GM19193 (cell line): Measurements from ENCODE around the gene SNX1.
A peak's percentile ranks its signal among the peaks of the same experiment; 100 is the strongest.

Experiments
- POLR2A ChIP-seq: IDR thresholded peaks from 4 replicates; pipeline ENCODE4 v1.6.1; 2011; ENCODE audit not compliant: insufficient read depth, insufficient read length; ENCODE audit errors: extremely low read depth

The SNX1 gene

GRCh38 chr15:64071931-64072765 is 23.6 kb upstream of the SNX1 start:
- TF ChIP-seq POLR2A: no peak

DNA sequence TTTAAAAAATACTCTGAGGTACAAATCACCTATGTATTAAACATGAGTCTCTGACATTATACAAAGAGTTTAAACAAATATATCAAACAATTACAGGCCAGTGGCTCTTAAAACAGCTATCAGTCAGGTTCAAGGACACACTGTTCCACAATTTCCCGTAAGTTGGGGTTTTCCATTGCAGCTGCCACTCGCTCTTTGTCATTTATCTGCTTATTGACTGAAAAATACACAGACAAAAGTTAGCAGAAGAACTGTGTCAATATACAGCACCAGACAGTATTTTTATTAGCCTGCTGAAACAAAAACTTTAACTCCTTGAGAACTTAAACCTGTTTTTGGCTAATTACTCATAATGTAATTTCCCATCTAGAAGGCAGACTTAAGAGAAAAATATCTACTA is 23.0 kb upstream of the SNX1 start:
- TF ChIP-seq POLR2A: no peak

GRCh38 chr15:64082757-64083156 is 13.0 kb upstream of the SNX1 start:
- TF ChIP-seq POLR2A: no peak

- no peak for TF ChIP-seq POLR2A
Observed at GRCh38 chr15:64089543-64090280, 6.1 kb upstream of the SNX1 start.

DNA sequence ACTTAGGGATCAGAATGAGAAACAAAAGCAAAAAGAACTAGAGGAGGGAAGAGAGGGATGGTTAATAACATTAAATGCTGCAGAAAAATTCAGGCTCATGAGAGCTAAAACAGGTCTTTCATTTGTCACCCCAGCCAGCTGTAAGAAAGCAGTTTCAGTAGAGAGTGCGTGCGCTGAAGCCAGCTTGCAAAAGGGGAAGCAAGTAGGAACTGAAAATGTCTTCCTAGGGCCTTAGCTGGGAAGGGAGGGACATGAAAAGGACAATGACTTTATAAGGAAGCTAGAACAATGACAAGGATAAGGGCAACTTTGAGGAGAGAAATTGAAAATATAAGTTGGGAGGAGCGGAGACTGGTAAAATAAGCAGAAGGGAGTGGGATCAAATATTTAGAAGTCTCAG is 5.3 kb upstream of the SNX1 start:
- TF ChIP-seq POLR2A: no peak

DNA sequence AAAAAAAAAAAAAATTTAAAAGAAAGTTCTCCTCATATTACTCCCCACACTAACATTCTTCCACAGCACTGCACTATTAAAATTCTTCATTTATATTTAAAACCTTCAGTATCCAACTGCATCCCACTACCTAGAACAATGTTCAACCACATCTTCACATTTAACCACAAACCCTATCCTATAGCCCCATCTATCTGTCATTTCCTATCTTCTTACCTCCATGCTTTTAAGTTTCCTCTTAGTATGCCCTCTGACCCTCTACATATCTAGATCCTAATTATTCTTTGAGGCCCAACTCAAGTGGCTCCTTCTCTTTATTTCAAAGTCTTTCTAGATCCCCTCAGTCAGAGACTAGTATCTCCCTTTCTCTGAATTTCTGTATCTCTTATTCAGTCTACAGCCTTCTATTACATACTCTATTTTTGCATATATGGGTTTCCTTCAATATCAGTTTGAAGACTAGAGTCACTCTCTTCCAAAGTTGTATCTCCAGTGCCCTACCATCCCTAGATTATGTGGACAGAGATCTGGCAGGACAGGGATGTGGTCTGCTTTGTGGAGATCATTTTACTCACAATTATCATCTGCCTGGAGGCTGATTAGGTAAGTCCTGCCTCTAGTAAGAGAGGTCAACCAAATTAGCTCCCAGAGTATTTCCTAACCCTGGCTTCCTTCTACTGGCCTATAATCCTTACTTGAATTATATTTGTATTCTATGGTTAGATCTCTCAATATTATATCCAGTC is 3.5 kb upstream of the SNX1 start:
- TF ChIP-seq POLR2A: no peak

DNA sequence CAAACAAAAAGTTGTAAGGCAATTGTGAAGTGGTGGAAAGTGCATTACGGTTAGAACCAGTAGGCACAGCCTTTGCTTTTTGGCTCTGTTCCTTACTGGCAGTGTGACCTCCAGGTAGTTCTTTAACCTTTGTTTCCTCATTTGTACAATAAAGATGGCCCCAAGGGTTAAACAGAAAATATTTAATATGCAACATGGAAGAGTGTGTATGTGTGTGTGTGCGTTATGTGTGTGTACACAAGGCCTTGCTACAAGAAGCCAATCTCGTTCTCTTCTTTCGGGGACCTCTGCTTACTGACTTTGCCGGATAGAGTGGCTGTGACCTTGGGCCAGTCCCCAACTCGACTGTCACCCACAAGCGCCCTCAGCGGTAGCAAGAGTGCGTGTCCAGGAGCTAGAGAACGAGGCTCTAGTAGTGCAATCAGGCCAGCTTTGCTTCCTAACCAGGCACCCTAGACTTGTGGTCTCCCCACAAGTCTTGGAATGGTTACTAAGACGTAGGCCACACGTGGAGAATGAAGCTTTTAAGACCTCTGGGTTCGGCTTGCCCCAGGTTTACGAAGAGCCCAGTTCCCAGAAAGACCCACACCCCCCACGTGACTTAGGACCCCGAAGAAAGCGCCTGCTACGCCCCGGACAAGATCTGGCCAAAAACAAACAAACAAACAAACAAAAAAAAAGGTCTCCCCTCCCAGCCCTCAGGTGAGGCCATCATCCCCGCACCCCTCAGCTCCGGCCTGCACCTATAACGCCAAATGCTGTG is 2.7 kb upstream of the SNX1 start:
- TF ChIP-seq POLR2A: no peak

GRCh38 chr15:64093627-64094417 is 2.0 kb upstream of the SNX1 start, which contains the start of gene CIAO2A:
Gene CIAO2A (minus strand): TSS chr15:64093838. CDS start chr15:64093768, 70 bp downstream.
- TF ChIP-seq POLR2A: peak; percentile 73

- no peak for TF ChIP-seq POLR2A
Observed at GRCh38 chr15:64095431-64095794, 369 bp upstream of the SNX1 start.

GRCh38 chr15:64096668-64097384 is 1.0 kb downstream of the SNX1 start:
- no peak for TF ChIP-seq POLR2A

DNA sequence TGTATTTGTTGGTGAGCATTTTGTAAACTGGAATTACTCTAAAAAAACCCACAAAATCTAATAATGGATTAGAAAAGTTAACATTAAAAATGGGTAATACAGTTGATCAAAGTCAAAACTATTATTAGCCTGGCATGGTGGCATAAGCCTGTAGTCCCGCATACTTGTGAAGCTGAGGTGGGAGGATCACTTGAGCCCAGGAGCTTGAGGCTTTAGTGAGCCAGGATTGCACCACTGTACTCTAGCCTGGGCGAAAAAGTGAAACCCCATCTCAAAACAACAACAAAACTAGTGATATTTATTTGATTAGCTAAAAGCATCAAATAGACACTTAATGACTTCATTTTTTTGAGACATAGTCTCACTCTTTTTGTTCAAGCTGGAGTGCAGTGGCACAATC is 3.6 kb downstream of the SNX1 start:
- TF ChIP-seq POLR2A: no peak

DNA sequence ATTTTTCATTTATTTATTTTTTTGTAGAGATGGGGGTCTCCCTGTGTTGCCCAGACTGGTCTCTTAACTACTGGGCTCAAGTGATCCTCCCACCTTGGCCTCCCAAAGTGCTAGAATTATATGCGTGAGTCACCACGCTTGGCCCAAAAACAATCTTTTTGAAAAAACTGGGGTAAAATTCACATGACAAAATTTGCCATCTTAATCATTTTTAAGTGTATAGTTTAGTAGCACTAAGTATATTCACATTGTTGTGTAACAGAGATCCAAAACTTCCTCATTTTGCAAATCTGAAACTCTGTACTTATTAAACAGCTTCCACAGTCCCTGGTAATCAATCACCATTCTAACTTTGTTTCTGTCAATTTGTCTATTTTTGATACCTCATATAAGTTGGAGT is 5.2 kb downstream of the SNX1 start:
- TF ChIP-seq POLR2A: no peak

DNA sequence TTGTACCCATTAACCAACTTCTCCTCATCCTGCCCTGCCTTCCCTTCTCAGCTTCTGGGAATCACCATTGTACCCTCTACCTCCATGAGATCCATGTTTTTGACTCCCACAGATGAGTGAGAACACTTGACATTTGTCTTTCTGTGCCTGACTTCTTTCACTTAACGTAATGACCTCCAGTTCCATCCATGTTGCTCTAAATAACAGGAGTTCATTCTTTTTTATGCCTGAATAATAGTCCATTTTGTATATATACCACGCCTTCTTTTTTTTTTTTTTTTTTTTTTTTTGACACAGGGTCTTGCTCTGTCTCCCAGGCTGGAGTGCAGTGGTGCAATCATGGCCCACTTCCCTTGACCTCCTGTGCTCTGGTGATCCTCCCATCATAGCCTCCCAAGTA is 6.7 kb downstream of the SNX1 start:
- TF ChIP-seq POLR2A: no peak

GRCh38 chr15:64105113-64105704 is 9.4 kb downstream of the SNX1 start:
- TF ChIP-seq POLR2A: no peak

DNA sequence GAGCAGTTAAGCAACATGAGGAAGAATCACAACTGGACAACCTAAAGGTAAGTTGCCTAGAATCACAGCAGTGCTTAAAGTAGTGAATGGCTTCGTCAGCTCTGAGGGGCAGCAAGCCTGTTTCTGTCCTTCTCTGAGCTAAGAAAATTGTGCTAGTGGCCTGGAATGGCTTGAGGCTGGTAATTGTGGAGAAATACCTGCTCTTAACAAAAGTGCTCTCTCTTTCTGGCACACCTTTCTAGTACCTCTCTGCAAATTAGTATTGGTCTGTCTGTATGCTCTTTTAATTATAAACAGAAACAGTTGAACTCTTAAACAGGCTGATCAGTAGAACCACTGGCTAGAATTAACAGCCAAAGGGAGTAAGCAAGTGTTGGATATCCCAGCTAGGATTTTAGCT is 11.6 kb downstream of the SNX1 start:
- no peak for TF ChIP-seq POLR2A
